Uterus (tissue), 2 donors: Measurements from ENCODE around the gene PIK3C3.

Experiments used
- CTCF ChIP-seq, 4 experiments: fragments of 200-600 bp in 2 of 4; fragments of 450-650 bp in 2 of 4; sonication (generic) in 2 of 4; IDR thresholded peaks; one replicate each; pipeline ENCODE4 v1.5.1; 2016 to 2019; ENCODE audit warnings: antibody characterized with exemption in 4 of 4, mild to moderate bottlenecking in 2 of 4, moderate library complexity in 1 of 4
- POLR2A ChIP-seq, 2 donors: fragments of 450-650 bp; IDR thresholded peaks; one replicate each; pipeline ENCODE4 v1.6.1; 2016; ENCODE audit warnings: antibody characterized with exemption in 2 of 2, mild to moderate bottlenecking in 1 of 2, moderate library complexity in 1 of 2

- TF ChIP-seq CTCF (IDR thresholded peaks at IDR 0.05) (no peak), POLR2A (IDR thresholded peaks at IDR 0.05) (no peak)
Measured at GRCh38 chr18:42106784-42107183, 151.8 kb downstream of the PIK3C3 start.
